Upper lobe of left lung (tissue), 4 donors: ENCODE results near the gene SMAD6.

Source experiments
- POLR2AphosphoS5 ChIP-seq, 2 donors: sonication (generic); formaldehyde crosslinking; IDR thresholded peaks; one replicate each; pipeline ENCODE4 v1.5.1; 2017; ENCODE audit warnings: antibody characterized with exemption in 2 of 2
- TF ChIP-seq, protein P1 (sequence below), 6 experiments: fragments of 450-650 bp in 4 of 6; fragments of 200-600 bp in 2 of 6; sonication (generic) in 2 of 6; IDR thresholded peaks; one replicate each; pipeline ENCODE4 v1.5.1; 2016 to 2019; ENCODE audit warnings: antibody characterized with exemption in 6 of 6

DNA sequence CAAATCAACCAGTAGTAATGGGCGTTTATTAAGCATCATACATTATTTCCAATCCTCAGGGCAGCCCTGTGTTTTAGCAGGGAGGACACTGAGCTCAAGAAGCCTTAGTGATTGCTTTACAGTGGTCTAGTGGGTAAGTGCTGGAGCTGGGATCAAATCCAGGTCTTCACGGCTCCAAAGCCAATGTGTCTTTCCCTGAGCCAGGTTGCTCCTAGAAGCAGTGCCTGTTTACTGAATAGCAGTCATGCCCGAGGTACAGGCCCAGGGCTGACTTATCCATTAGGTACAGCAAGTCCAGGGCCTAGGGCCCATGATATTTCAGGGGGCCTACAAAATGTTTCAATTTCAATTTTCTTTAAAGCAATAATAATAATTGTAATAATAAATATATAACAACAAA lies 9.6 kb upstream of the SMAD6 start:
- TF ChIP-seq, protein P1, sequence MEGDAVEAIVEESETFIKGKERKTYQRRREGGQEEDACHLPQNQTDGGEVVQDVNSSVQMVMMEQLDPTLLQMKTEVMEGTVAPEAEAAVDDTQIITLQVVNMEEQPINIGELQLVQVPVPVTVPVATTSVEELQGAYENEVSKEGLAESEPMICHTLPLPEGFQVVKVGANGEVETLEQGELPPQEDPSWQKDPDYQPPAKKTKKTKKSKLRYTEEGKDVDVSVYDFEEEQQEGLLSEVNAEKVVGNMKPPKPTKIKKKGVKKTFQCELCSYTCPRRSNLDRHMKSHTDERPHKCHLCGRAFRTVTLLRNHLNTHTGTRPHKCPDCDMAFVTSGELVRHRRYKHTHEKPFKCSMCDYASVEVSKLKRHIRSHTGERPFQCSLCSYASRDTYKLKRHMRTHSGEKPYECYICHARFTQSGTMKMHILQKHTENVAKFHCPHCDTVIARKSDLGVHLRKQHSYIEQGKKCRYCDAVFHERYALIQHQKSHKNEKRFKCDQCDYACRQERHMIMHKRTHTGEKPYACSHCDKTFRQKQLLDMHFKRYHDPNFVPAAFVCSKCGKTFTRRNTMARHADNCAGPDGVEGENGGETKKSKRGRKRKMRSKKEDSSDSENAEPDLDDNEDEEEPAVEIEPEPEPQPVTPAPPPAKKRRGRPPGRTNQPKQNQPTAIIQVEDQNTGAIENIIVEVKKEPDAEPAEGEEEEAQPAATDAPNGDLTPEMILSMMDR (IDR thresholded peaks at IDR 0.05): no peak
- no peak for TF ChIP-seq POLR2AphosphoS5 (IDR thresholded peaks at IDR 0.05)
